EH (cell line): ENCODE data around the gene ITPR3.
A peak's percentile ranks its signal among the peaks of the same experiment; 100 is the strongest.

Experiments
- DNase-seq: peaks from one replicate; pipeline ENCODE4 v3.0.0-alpha.2; 2015; ENCODE audit warnings: low read depth

Gene ITPR3

GRCh38 chr6:33719326-33719987 lies 98.3 kb downstream of the ITPR3 start:
- no peak for DNase-seq

- no peak for DNase-seq
Observed at GRCh38 chr6:33720998-33721397, 99.9 kb downstream of the ITPR3 start.

DNA sequence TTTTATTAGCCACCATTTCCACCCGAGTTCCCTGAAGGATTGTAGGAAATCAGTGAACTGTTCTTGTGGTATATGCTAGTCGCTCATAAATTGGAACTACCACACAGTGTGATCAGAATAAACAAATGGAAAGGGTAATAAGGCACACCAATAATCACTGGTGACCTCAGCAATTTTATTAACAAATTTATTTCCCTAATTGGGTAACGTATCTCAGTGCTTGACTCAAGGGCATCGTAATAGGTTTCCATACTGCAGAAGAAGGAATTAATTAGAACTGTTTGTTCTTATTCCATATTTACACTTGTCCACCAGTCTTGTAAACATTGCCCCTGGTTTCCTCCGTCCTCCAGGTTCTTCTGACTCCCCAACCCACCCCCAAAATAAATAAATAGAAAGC lies 100.4 kb downstream of the ITPR3 start:
- no peak for DNase-seq

- no peak for DNase-seq
Observed at GRCh38 chr6:33722103-33722623, 101.0 kb downstream of the ITPR3 start.

DNA sequence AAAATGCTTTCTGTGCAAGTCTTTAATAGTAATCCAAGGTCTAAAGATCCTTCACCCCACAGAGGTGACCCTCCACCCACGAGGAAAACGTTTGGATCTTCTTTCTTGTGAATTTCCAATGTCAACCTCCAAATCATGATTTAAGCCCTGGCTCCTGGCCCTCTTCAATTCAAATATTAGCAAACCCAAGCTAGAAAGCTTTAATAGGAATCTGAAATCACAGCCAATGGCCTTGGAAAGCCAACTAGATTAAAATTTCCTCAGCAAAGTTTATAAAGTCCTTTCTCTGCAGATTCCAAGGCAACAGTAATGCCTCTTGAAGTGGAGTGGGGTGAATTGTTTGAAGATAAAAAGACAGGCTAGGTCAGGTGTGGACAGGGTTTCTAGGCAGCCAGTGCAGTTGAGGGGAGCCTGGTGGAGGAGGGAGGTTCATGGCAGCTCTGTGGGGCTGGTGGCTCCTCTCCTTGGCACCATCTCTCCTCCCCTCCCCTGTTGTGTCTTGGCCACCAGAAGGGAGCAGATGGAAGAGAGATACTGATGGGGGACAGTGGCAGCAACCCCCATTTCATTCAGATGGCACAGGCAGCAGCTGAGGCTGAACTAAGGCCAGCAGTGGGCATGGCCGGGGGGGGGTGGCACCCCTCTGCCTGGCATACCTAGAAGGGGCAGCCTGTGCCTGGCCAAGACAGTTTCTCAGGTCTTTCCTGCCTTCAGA lies 102.4 kb downstream of the ITPR3 start:
- no peak for DNase-seq

GRCh38 chr6:33724102-33725023 lies 103.2 kb downstream of the ITPR3 start:
- no peak for DNase-seq

DNA sequence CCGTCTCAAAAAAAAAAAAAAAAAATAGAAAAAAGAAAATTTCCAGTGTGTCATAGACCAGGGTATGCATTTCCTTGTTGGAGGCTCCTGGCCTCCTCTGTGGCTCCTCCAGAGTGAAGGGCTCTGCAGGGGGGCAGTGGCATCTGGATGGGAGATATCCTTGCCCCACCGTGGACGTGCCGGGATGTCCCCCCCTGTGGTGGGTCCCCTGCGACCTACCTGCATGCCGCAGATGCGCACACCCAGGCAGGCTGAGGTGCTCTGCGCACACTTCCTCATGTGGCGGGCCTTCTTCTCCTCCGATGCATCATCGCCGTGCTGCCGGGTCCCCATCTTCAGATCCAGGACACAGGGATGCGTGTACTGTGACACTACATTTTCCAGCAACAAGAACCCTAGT lies 104.1 kb downstream of the ITPR3 start:
- DNase-seq, result no peak

- DNase-seq, result no peak
Observed at GRCh38 chr6:33725891-33726673, 105.0 kb downstream of the ITPR3 start.

GRCh38 chr6:33726696-33727095 lies 105.6 kb downstream of the ITPR3 start:
- DNase-seq, result no peak

GRCh38 chr6:33727126-33727525 lies 106.0 kb downstream of the ITPR3 start:
- DNase-seq, result no peak

- no peak for DNase-seq
Observed at GRCh38 chr6:33727932-33728331, 106.8 kb downstream of the ITPR3 start.

DNA sequence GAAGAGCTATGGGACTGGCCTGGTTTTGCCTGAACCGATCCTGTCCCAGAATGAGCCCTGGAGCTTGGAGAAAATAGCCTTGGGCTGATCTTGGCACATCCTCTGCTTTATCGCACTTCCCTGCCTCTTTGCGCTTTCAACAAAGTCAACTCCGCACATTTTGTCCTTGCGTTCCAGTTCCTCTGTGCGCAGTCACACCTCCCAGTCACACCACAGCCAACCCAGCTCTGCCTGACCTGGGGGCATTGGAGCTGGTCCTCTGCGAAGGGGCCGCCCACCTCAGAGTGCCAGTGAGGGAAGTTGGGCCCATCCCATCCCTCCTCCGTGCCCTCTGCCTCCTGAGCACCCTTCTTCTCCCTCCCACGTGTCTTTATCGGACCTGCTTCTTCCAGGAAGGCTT lies 107.3 kb downstream of the ITPR3 start:
- DNase-seq, result no peak

GRCh38 chr6:33729059-33729458 lies 107.9 kb downstream of the ITPR3 start:
- no peak for DNase-seq

DNA sequence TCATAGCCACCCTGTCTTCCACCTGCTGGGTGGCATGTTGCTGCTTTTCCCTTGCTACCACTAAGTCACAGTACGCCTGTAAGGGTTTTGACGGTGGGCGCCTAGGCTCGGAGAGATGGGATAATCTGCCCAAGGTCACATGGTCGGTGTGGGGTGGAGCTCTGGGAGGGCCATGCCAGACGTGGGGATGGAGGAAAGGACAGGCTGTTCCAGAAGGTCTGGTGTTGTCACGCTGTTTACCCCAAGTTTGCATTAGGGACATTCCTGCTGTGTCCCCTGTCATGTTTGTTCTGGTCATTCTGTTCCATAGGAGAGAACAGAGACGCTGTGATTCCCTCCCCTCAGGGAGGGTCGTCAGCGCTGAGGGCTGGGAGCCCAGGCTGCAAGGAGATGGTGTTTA lies 109.5 kb downstream of the ITPR3 start:
- DNase-seq, result no peak

DNA sequence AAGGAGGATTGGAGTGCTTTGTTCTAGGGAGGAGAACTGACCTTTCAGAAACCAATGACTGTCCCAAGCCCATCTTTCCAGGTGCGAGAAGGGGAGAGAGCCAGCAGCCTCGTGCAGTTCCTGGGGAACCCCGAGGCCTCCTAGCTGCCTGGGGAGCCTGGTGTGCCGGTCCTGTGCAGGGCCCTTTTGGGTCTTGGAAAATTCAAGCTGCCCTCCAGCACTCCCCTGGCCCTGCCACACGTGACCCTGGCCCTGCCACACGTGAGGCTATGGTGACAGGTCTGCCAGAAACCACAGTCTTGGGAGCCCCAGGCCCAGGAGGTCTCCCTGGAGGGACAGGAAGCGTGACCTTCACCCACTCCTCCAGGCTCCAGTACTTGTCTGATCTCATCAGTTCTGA lies 109.9 kb downstream of the ITPR3 start:
- no peak for DNase-seq

GRCh38 chr6:33731751-33732282 lies 110.7 kb downstream of the ITPR3 start:
- DNase-seq, result no peak

GRCh38 chr6:33732385-33732784 lies 111.3 kb downstream of the ITPR3 start:
- DNase-seq, result no peak

DNA sequence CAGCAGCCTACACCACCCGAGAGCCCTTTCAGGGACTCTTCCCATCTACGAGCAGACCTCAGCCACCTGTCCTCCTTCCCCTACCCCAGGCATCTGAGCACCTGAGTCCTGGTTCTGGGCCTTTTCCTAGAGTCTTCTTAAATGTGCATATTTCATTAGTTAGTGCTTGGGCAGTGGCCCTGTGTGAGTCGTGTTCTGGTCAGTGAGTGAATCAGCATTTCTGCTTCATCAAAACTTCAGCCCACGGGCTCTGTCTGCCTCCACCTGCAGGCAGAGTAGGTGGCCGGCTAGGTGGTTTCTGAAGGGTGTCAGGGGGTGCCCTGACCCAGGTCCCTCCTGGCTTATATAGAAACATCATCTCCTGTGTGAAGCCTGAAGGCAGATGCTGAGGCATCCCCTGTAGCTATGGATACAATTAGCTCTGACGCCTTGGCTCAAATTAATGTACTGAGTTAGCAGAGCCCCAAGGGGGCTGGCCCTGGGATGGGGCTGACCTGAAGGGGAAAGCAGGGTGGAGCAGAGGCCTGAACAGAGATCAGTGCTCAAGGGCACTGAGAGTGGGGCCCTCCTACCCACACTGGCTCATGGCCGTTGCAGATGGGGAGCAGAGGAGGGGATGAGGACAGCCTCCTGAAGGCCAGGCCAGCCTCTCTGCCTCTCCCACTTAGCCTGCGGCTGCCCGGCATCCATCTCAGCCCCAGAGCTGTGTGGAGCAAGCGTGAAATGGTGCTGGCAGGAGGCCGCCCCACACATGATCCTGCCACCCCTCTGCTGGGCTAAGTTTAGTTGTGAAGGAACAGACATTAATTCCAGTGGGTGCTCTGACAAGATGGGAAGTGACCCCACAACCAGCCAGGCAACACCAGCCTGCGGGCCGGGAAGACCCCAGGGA lies 111.9 kb downstream of the ITPR3 start:
- peak; percentile 28 for DNase-seq

DNA sequence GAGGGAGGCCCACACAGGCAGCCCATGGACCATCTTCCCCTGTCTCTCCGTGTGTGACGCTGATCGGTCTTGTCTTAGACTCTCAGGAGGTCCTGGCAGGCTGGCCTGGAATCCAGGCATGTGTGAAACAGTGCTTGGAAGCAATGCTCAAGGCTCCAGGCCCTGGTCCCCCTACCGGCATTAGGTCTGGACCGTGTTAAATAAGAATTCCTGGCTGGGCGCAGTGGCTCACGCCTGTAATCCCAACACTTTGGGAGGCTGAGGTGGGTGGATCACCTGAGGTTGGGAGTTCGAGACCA lies 112.5 kb downstream of the ITPR3 start:
- DNase-seq, result no peak

DNA sequence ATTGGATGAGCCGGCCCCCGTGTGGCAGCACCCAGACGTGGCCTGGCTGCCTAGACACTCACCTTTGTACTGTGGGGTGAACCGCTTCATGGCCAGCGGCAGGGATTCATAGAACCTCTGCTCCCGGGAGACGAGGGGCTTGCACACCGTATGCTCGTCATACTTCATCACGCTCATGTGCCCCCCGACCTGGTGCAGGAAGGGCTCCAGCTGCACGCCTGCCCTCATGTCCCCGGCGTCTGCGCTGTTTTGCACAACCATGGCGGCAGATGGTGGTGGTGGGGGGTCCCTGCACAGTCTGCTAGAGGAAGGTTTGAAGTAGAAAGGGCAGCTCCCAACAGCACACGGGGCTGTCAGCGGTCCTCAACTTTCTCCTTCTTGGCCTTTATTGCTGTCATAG lies 114.1 kb downstream of the ITPR3 start:
- no peak for DNase-seq
